Activated CD8-positive, alpha-beta memory T cell treated with anti-CD3 and anti-CD28 coated beads for 36 hours (primary cell): ENCODE results near the gene ZCCHC24. TPM values are rescaled to one million over a fixed set of nuclear protein-coding genes. Genes with fewer than 3 reads are reported as not detected.

Experiments used
- CTCF ChIA-PET: fragments of 350-600 bp; sonication (Branson Sonifier 250); formaldehyde crosslinking; loops from one replicate; lab custom pipeline; 2021; ENCODE audit warnings: antibody characterized with exemption; lab: Charles Lee
- POLR2A ChIA-PET: fragments of 350-600 bp; sonication (Branson Sonifier 250); formaldehyde crosslinking; loops from one replicate; lab custom pipeline; 2021; ENCODE audit warnings: antibody characterized with exemption; lab: Charles Lee
- total RNA-seq, 2 experiments: library from RNA; stranded (reverse); gene quantifications; one replicate each; pipeline ENCODE4 v1.2.3, GENCODE V29; 2021

Gene ZCCHC24
- total RNA-seq, 2 experiments from 2014 or later: 1.3 to 1.5 TPM

DNA sequence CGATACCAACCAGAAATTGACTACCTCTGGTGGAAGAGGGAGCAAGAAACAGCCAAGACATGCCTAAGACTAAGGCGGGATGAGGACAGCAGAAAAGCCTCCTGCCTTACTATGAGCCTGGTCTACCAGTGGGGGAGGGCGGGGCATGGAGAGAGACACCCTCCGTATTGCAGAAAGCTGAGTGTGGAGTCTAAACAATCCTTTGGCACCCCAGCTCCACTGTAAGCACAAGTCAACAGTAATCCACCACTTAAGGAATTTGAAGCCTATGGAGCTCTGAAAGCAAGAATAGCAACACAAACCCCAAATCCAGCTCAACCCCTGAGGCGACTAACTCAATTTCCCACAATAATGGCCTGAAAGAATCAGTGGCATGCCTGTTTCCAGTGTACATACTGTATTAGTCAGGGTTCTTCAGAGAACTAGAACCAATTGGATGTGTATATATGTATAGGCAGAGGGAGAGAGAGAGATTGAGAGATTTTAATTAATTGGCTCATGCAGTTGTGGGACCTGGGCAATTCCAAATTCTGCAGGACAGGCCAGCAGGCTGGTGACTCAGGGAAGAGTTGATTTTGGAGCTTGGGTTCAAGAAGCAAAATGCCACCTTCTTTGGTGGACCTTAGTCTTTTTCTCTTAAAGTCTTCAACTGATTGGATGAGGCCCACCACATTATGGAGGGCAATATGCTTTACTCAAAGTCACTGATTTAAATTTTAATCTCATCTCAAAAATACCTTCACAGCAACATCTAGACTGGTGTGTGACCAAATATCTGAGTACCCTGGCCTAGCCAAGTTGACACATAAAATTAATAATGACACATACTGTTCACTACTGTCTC, 84.7 kb downstream of the ZCCHC24 start:
- ChIA-PET POLR2A (interaction anchor here (0.6 kb wide), 1 partner anchor 11 kb away, joined by 3 read pairs; no protein-coding TSS in a partner anchor), CTCF (interaction anchor here (3.4 kb wide), 1 partner anchor 14 kb away, joined by 15 read pairs; no protein-coding TSS in a partner anchor)

DNA sequence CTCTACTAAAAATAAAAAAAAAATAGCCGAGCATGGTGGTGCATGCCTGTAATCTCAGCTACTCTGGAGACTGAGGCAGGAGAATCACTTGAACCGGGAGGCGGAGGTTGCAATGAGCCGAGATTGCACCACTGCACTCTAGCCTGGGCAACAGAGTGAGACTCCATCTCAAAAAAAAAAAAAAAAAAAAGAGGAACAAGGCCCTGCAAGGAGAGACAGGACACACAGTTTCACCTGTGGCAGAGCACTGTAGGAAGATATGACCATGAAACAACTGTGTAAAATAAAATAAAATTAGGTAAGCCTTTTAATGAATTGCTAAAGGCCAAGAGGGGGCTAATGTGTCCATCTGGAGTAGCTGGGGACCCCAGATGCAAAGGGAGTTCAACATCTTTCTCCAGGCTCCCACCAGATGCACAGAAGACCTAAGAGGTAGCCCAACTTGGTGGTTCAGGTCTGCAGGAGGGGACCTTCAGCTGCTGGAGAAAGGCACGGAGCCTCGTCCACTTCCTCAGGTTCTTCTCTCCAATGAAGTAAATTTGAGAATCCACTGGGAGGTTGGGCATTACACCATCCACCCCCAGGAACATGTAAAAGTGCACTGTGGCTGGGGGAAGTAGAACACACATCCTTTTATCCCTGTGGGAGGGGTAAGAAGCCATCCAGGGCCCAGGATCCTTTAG, 85.5 kb downstream of the ZCCHC24 start:
- CTCF ChIA-PET: interaction anchor here (3.4 kb wide), 1 partner anchor 15 kb away, joined by 15 read pairs; no protein-coding TSS in a partner anchor
- POLR2A ChIA-PET: no interaction called here

DNA sequence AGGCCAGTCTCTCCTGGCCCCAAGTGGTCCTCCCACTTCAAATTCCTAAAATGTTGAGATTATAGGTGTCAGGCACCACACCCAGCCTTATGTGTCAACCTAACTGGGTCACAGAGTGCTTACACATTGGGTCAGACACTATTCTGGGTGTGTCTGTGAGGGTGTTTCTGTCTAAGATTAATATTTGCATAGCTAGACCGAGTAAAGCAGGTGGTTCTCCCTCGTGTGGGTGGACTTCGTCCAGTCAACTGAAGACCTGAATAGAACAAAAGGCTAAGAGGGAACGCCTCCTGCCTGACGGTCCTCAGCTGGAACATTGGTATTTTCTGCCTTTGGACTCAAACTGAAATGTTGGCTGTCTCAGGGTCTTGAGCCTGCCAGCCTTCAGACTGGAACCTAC, 86.6 kb downstream of the ZCCHC24 start:
- ChIA-PET POLR2A (interaction anchor here (1.3 kb wide), 1 partner anchor 11 kb away, joined by 5 read pairs; no protein-coding TSS in a partner anchor), CTCF (interaction anchor here (3.4 kb wide), 1 partner anchor 16 kb away, joined by 15 read pairs; no protein-coding TSS in a partner anchor)

DNA sequence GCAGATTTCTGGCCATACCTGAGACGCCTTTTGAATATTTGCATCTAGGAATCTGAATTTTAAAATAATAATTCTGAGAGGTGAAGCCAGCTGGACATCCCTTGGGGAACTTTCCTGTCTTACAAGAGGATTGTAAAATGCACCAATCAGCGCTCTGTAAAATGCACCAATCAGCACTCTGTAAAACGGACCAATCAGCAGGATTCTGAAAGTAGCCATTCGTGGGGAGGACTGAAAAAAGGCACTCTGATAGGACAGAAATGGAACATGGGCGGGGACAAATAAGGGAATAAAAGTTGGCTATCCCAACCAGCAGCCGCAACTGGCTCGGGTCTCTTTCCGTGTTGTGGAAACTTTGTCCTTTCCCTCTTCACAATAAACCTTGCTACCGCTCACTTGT, 88.2 kb downstream of the ZCCHC24 start:
- ChIA-PET POLR2A (interaction anchor here (0.6 kb wide), 1 partner anchor 197 kb away, joined by 4 read pairs; no protein-coding TSS in a partner anchor), CTCF (interaction anchor here (3.4 kb wide), 1 partner anchor 18 kb away, joined by 15 read pairs; no protein-coding TSS in a partner anchor)

DNA sequence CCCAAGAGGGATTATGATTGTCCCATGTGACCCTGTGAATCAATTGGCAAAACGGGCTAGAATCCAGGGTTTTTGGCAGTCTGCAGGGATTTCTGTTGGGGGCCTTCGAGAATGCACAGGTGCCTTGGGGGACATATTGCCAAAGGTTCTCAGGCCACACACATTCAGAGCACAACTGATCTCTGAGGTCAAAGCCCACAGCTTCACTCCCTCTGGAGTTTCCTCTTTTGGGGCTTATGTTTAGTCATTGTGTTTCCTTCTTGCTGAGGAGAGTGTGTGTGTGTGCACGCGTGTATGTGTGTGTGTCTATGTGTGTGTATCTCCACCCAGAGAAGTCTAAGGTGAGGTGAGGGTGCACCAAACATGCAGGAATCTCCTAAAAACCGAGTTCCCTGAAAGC, 89.3 kb downstream of the ZCCHC24 start:
- CTCF ChIA-PET: no interaction called here
- POLR2A ChIA-PET: no interaction called here

DNA sequence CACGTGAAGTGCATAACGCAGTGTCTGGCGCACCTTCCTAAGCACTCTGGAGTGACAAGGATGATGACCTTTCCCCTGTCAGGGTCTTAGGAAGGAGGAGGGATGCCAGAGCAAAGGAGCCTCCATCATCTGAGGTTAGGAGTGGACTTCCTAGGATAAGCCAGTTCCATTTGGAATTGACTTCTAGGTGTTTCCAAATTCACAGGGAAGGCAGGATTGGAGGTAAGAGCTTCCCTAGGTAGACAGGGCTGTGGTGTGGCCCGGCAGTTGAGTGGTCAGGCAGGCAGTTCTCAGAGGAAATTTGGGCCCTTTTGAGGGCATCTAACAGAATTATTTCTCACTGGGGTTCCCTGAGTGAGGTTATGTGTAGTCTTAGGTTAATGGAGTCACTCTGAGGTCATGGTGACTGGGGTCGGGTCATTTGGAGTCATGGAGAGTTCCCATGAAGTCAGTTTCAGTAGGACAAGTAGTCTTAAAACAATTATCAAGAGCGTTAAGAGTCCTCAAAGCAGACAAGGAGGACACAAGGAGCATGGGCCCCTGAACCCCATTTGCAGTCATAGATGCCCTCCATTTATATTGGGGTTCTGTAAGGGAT, 89.9 kb downstream of the ZCCHC24 start:
- ChIA-PET POLR2A (no interaction called here), CTCF (no interaction called here)

DNA sequence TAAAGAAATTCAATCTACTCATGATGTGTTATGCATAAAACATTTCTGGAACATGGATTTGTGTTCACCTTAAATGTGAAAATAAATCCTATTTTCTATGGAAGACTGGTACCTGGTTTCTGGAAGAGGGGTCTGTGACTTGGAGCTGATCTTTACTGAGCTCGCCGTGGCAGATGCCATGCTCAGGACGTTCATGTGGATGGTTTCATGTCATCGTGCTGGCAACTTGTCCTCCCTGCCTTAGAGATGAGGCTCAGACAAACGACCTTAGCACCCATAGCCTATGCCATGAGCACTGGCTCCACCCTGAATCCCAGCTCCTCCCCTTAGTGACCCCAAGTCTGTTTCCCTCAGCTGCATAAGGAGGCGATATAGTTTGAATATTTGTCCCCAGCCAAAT, 90.8 kb downstream of the ZCCHC24 start:
- POLR2A ChIA-PET: no interaction called here
- CTCF ChIA-PET: no interaction called here

DNA sequence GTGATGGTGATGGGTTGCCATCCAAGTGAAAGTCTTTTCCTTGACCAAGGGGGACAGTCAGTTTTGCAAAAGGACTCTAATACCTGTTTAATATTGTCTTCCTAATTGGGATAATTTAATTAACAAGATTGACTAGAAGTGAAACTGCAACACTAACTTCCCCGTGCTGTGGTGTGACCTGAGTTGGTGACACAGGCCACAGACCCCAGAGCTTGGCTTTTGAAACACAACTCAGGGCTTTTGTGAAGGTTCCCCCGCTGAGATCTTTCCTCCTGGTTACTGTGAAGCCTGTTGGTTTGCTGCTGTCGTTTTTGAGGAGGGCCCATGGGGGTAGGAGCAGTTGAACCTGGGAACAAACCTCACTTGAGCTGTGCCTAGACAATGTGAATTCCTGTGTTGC, 91.3 kb downstream of the ZCCHC24 start:
- ChIA-PET POLR2A (no interaction called here), CTCF (no interaction called here)

DNA sequence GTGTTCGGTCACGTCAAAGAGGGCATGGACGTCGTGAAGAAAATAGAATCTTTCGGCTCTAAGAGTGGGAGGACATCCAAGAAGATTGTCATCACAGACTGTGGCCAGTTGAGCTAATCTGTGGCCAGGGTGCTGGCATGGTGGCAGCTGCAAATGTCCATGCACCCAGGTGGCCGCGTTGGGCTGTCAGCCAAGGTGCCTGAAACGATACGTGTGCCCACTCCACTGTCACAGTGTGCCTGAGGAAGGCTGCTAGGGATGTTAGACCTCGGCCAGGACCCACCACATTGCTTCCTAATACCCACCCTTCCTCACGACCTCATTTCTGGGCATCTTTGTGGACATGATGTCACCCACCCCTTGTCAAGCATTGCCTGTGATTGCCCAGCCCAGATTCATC, 91.7 kb downstream of the ZCCHC24 start:
- CTCF ChIA-PET: no interaction called here
- POLR2A ChIA-PET: no interaction called here

DNA sequence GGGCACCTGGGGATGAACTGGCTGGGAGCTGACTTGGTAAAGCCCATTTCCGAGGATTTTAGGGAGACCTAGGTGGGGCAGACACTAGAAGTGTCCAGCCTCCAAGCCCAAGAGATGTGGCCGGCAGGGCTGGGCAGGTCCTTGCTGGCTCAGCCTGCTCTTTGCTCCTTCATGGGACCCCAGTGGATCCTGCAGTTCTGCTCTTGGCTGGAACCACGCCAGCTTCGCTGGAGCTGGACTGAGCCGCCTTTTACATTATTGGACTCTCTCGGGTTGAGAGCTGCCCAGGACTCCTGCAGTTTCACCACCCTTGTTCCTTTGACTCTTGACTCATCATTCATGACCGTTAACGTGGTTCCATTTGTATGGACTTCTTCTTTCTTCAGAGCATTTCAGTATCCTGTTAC, 92.4 kb downstream of the ZCCHC24 start:
- ChIA-PET CTCF (no interaction called here), POLR2A (no interaction called here)

DNA sequence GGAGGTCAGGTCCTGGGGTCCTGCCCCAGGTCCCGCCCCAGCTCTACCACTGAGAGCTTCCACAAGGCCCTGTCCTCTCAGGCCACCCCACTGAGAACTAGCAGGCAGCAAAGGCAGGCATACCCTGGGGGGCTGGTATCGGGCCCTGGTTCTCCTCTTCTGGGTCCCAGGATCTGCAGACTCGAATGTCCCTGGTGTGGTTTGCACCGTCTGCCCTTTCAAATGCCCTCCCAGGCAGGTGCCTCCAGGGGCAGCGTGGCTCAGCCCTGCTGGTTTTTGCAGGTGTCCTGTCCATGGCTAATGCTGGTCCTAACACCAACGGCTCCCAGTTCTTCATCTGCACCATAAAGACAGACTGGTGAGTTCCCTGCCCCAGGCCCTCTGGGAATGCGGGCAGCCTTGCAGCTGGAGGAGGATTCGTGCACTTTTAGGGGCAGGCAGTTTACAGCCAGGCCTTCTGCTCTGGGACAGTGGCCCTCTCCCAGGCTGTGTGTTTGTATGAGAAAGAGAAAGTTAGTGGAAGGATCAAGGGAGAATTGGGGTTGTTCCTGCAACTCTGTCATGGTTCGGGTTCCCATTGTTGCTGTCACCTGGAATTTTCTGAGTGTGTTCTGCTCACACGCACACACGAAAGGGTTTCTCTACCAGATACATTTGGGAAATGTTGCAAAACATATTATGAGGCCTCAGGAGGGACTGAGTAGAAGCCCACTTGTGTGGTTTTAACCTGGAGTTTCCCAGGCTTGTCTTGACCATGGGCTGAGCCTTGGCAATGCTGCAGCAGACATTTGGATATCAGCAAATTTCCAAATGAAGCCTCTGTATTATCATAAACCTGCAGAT, 93.2 kb downstream of the ZCCHC24 start:
- CTCF ChIA-PET: no interaction called here
- POLR2A ChIA-PET: no interaction called here

DNA sequence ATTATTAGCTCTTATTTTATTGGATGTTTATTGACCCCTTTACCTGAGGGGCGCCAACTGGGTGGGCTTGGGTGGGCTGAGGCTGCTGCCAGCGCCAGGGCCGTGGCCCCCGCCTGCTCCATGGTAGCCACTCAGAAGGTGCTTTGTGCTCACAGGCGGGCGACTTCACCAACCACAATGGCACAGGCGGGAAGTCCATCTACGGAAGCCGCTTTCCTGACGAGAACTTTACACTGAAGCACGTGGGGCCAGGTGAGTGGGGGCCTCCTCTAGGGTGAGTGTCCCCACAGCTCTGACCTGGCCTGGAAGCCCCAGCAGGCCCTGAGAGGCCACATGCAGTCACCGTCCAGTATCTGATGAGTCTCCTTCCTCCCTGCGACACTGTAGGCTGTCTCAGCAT, 94.1 kb downstream of the ZCCHC24 start:
- POLR2A ChIA-PET: interaction anchor here (0.6 kb wide), 1 partner anchor 52 kb away, joined by 3 read pairs; no protein-coding TSS in a partner anchor
- CTCF ChIA-PET: interaction anchor here (1.1 kb wide), 1 partner anchor 35 kb away, joined by 3 read pairs; no protein-coding TSS in a partner anchor

DNA sequence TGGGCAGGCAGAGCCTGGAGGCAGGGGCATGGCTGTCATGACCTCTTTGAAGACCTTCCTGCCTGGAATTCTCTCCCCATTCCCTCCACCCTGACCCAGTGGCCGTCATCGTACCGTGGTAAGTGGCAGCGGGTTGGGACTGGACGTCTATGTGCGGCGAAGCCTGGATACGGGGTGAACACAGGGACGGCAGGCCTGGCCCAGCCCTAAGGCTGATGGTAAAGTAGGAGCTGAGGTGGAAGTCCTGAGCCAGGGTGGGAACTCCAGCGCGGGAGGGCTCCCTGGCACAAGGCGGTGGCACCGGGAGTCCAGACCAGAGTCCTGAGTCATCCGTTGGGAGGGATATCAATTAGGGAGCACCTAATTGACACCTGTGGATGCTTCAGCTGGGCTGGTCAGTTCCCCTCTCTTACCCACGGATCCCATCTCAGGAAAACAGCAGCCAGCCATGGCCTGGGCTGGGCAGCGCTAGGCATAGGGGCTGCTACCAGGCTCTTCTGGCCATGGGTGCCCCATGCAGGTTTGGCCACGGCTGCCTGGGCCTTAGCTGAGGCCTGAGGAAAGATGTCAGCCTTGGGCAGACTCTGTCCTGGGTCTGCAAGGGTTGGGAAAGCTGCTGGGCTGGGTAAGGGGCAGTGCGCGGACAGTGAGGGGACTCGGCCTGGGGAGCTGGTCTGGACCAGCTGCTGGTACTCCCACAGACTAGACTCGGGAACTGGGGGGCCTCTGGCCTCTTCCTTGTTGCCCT, 94.8 kb downstream of the ZCCHC24 start:
- CTCF ChIA-PET: interaction anchor here (1.1 to 2.8 kb wide), 2 partner anchors 24 to 34 kb away, joined by 3 to 11 read pairs; no protein-coding TSS in a partner anchor
- POLR2A ChIA-PET: interaction anchor here (0.7 to 1.2 kb wide), 3 partner anchors 10 to 107 kb away, joined by 3 to 4 read pairs (median 3); no protein-coding TSS in a partner anchor

DNA sequence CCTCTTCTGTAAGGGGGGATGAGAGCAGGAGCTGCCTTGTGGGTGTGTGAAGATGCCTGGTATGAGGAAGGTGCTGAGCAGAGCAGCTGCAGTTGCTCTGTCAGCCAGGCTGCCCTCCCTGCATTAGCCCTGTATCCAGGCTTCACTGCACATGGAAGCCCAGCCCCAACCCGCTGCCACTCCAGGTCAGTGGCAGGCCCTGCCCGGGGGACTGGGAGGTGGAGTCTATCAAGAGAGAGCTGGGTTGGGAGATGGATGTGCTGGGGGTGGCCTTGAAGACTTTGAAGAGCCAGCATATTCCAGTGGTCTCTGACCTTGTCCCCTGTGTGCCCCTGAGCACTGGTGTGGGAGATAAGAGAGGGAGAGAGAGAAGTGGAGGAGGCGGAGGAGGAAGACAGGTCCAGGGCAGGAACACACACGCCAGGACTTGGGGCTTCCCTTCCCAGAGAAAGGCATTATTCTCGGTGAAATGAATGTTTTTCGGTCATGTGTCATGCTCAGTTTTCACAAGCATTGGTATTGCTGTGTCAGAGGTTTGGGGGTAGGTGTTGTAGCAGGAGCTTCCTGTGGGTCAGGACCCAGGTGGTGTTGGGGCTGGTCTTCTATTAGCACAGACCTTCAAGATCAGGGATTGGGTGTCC, 95.5 kb downstream of the ZCCHC24 start:
- ChIA-PET POLR2A (interaction anchor here (0.7 to 1.2 kb wide), 3 partner anchors 11 to 106 kb away, joined by 3 to 4 read pairs (median 3); no protein-coding TSS in a partner anchor), CTCF (interaction anchor here (1.1 to 2.8 kb wide), 2 partner anchors 24 to 34 kb away, joined by 3 to 11 read pairs; no protein-coding TSS in a partner anchor)

DNA sequence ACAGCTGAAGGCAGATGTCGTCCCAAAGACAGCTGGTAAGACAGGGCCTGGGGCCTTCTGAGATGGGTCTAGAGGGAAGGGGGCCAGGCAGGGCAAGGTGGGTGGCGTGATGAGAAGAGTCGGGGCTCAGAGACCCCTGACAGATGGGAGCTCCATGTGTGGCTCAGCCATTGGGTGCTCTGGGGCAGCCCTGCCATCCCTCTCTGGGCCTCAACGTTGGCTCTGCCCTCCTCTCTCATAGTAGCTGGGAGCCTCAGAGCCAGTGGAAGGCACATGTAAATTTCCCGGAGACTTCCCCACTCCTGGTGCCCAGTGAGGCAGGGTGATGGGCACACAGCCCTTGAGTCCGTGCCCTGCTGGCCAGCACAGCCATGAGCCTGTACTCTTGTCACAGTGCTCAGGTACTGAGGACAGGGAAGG, 96.3 kb downstream of the ZCCHC24 start:
- ChIA-PET CTCF (interaction anchor here (2.8 to 5.3 kb wide), 2 partner anchors 15 to 25 kb away, joined by 11 to 38 read pairs; no protein-coding TSS in a partner anchor), POLR2A (interaction anchor here (0.5 to 1.4 kb wide), 3 partner anchors 9 to 27 kb away, joined by 4 to 5 read pairs (median 5); no protein-coding TSS in a partner anchor)

DNA sequence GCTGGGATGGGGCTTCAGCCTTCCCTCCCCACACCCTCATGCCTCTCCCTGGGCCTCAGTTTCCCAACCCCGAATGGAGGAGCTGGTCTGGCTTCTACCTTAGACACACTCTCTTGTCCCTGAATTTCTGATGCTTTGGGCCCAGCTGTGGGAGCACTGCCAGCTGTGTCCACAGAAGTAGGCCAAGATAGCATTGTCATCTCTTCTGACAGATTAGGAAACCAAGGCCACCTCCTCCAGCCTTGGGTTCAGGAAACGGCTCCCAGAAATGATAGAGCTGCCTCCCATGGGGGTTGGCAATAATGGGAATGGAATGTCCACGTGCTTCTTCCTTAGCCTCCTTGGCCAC, 96.8 kb downstream of the ZCCHC24 start:
- CTCF ChIA-PET: interaction anchor here (1.2 to 5.3 kb wide), 4 partner anchors 15 to 60 kb away, joined by 4 to 38 read pairs (median 10); no protein-coding TSS in a partner anchor
- POLR2A ChIA-PET: interaction anchor here (0.5 to 2.4 kb wide), 8 partner anchors 9 to 107 kb away, joined by 3 to 9 read pairs (median 4); no protein-coding TSS in a partner anchor
